ENCODE data around the gene MED16.

The MED16 gene

GRCh38 chr19:892894-893689, at the start of gene MED16, which contains the start of gene RNU6-9:
MED16 (minus strand) TSS chr19:893187; CDS start chr19:891131, 2,056 bp downstream.
RNU6-9 (plus strand) TSS chr19:893484.
- DNase-seq (ENCODE audit: low spot score) = peak; percentile 92

- no peak for DNase-seq (ENCODE audit: low spot score)
Measured at GRCh38 chr19:942133-942645, 49.2 kb upstream of the MED16 start.

GRCh38 chr19:941292-942132, 48.5 kb upstream of the MED16 start:
- DNase-seq (ENCODE audit: low spot score) = no peak

- DNase-seq (ENCODE audit: low spot score) = no peak
Measured at GRCh38 chr19:940591-941291, 47.8 kb upstream of the MED16 start.

- no peak for DNase-seq (ENCODE audit: low spot score)
Measured at GRCh38 chr19:939922-940321, 46.9 kb upstream of the MED16 start.

- no peak for DNase-seq (ENCODE audit: low spot score)
Measured at GRCh38 chr19:939439-939838, 46.5 kb upstream of the MED16 start.

GRCh38 chr19:938233-938923, 45.4 kb upstream of the MED16 start:
- no peak for DNase-seq (ENCODE audit: low spot score)

- DNase-seq (ENCODE audit: low spot score) = no peak
Measured at GRCh38 chr19:937259-937694, 44.3 kb upstream of the MED16 start.

- DNase-seq (ENCODE audit: low spot score) = no peak
Measured at GRCh38 chr19:936175-936546, 43.2 kb upstream of the MED16 start.

GRCh38 chr19:934865-935479, 42.0 kb upstream of the MED16 start:
- peak; percentile 91 for DNase-seq (ENCODE audit: low spot score)

- DNase-seq (ENCODE audit: low spot score) = no peak
Measured at GRCh38 chr19:934197-934840, 41.3 kb upstream of the MED16 start.

- DNase-seq (ENCODE audit: low spot score) = no peak
Measured at GRCh38 chr19:933553-933882, 40.5 kb upstream of the MED16 start.

- DNase-seq (ENCODE audit: low spot score) = peak; percentile 86
Measured at GRCh38 chr19:932648-933552, 39.9 kb upstream of the MED16 start.

- no peak for DNase-seq (ENCODE audit: low spot score)
Measured at GRCh38 chr19:931860-932647, 39.1 kb upstream of the MED16 start.

GRCh38 chr19:929891-930258, 36.9 kb upstream of the MED16 start:
- no peak for DNase-seq (ENCODE audit: low spot score)

GRCh38 chr19:929203-929890, 36.4 kb upstream of the MED16 start:
- DNase-seq (ENCODE audit: low spot score) = no peak

- no peak for DNase-seq (ENCODE audit: low spot score)
Measured at GRCh38 chr19:928471-929202, 35.6 kb upstream of the MED16 start.
